ENCODE results near the gene BLOC1S5. TPM values are rescaled to one million over a fixed set of nuclear protein-coding genes. Genes with fewer than 3 reads are reported as not detected.

Gene BLOC1S5, protein sequence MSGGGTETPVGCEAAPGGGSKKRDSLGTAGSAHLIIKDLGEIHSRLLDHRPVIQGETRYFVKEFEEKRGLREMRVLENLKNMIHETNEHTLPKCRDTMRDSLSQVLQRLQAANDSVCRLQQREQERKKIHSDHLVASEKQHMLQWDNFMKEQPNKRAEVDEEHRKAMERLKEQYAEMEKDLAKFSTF
- total RNA-seq (2013), result 14.5 TPM
- polyA plus RNA-seq (10 to 100 TPM in 1 of 3 donors, 1 to 10 TPM in 2; 3.7 to 11.7 (median 9.2) TPM), polyA minus RNA-seq (2.9 and 3.5 TPM in 2 replicates), total RNA-seq (2.3 to 13.5 (median 6.2) reads per million in 11 experiments)

DNA sequence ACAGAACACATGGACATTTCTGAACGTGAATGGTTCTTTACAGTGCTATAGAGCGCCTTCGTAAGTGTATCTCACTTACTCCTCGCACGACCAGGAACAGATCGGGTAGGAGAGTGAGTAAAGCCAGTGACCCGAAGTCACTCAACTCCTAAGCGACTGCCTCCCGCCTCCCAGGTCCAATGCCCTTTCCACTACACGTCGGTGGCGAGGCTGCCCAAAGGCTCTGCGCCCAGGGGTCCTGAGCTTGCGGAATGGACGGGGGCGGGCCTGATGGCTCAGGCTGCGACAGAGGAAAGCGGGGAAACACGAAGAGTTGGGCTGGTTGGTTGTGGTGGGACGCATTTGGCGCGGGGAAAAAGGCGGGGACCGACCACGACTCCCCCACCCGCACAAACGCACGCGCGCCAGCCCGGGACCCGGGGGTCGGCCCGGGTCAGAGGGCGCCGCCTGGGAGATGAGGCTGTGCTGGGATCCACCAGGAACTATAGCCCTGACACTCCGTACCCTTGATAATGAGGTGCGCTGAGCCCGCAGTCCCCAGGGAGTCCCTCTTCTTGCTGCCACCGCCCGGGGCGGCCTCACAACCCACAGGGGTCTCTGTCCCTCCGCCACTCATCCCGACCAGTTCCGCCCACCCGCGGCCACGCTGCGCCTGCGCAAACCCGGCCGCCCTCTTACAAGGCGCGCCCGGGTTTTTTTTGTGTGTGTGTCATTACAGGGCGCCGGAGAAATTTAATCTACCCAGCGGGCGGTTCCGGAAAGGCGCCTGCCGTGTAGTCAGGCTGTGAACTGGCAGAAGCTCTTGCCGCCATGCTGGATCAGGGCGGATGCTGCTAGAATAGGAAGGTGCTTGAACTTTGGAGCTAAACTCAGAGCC, at the start of gene BLOC1S5:
Gene BLOC1S5, minus strand, starts transcription at position 629 of the 877 bp plus-strand sequence. Its CDS starts 13 bp downstream, at position 616.
- Histone ChIP-seq H3K27ac (ENCODE audit: low read depth in 1 of 2, low read length in 2 of 2) (peak within 1 kb of the TSS; percentile 73 to 94), H3K79me2 (ENCODE audit: insufficient read depth, low read length) (peaks cover 9% of the 10 kb centered on the region), H2AFZ (ENCODE audit: insufficient read depth, low read depth, low read length, poor library complexity, severe bottlenecking) (peak within 1 kb of the TSS; percentile 96), H4K20me1 (ENCODE audit: insufficient read depth, low read length) (no peaks in the 10 kb centered on the region), H3K4me1 (ENCODE audit: control insufficient read depth in 1 of 2, insufficient read depth in 2 of 2, low read length in 2 of 2) (peaks cover 9 to 15% of the 10 kb centered on the region in 2 donors), H3K9me3 (replicated peaks in 1 of 2; ENCODE audit: control insufficient read depth in 1 of 2, insufficient read depth in 1 of 2, low read length in 2 of 2) (no peaks in the 10 kb centered on the region), H3K27me3 (ENCODE audit: control insufficient read depth in 2 of 2, insufficient read depth in 2 of 2, low read length in 2 of 2) (no peaks in the 10 kb centered on the region), H3K9ac (ENCODE audit: insufficient read depth, low read length, poor library complexity, severe bottlenecking) (peak within 1 kb of the TSS; percentile 94), H3K4me2 (replicated peaks; ENCODE audit: extremely low read depth, low read length, poor library complexity, severe bottlenecking) (peak within 1 kb of the TSS; percentile 74), H3K4me3 (replicated peaks in 1 of 3; ENCODE audit: low read depth in 2 of 3, low read length in 3 of 3) (peak within 1 kb of the TSS; percentile 60 to 86 (median 80)), H3K36me3 (replicated peaks in 1 of 2; ENCODE audit: control insufficient read depth in 1 of 2, insufficient read depth in 2 of 2, low read length in 2 of 2) (peaks cover 5 to 22% of the 10 kb centered on the region in 2 donors)
- Mint-ChIP-seq H3K4me1 (peaks cover 10% of the 10 kb centered on the region), H3K27ac (peak within 1 kb of the TSS; percentile 90 to 98 (median 97)), H3K4me3 (peak within 1 kb of the TSS; percentile 93 to 95), H3K27me3 (ENCODE audit: low read depth in 3 of 3) (peaks cover 0 to 2% (median 0%) of the 10 kb centered on the region in 3 donors), H3K9me3 (no peaks in the 10 kb centered on the region), H3K36me3 (peaks cover 15 to 18% of the 10 kb centered on the region in 2 donors)
- peak; percentile 95 to 98 (median 97) for DNase-seq
- TF ChIP-seq, protein P1, sequence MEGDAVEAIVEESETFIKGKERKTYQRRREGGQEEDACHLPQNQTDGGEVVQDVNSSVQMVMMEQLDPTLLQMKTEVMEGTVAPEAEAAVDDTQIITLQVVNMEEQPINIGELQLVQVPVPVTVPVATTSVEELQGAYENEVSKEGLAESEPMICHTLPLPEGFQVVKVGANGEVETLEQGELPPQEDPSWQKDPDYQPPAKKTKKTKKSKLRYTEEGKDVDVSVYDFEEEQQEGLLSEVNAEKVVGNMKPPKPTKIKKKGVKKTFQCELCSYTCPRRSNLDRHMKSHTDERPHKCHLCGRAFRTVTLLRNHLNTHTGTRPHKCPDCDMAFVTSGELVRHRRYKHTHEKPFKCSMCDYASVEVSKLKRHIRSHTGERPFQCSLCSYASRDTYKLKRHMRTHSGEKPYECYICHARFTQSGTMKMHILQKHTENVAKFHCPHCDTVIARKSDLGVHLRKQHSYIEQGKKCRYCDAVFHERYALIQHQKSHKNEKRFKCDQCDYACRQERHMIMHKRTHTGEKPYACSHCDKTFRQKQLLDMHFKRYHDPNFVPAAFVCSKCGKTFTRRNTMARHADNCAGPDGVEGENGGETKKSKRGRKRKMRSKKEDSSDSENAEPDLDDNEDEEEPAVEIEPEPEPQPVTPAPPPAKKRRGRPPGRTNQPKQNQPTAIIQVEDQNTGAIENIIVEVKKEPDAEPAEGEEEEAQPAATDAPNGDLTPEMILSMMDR (IDR thresholded peaks at IDR 0.05), result no peak
- intact Hi-C loops (cut with micrococcal nuclease), result loop anchor here (2.0 to 10.0 kb wide), 3 partner anchors 38 to 371 kb away; partner anchors contain the start of genes EEF1E1 (in 2 of the 2) and SLC35B3 (in 1 of the 2)
- 0% methylated on average over 45 of the region's 64 CpGs for WGBS (ENCODE audit: insufficient coverage)

DNA sequence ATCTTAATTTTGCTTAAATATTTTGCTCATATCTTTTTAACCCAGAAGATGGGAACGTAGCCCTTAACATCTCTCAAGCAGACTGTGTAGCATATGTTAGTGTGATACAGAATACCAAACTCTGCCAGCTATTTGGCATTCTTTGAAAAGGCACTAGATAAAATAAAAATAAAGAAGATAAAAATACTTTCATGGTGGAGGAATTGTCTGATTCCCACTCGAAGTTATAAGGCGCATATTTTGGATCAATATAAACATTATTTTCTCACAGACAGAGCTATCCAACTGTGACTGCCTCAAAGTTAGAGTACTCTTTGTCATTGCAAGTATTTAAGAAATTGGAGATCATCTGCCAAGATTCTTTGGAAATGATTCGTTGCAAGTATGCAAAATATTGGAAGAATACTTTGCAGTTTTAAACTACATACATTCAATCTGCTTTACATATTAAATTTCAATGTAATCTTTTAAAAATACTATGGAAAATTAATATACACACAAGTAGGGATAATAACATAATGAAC, 49.0 kb upstream of the BLOC1S5 start:
- H3K4me1 ChIP-seq (ENCODE audit: control insufficient read depth in 1 of 2, insufficient read depth in 2 of 2, low read length in 2 of 2), result no peaks in the 10 kb centered on the region
- Mint-ChIP-seq H3K4me3 (no peak overlapping the region), H3K9me3 (peaks cover 0 to 10% (median 4%) of the 10 kb centered on the region in 7 donors), H3K27me3 (ENCODE audit: low read depth in 3 of 3) (peaks cover 2 to 9% (median 6%) of the 10 kb centered on the region in 3 donors), H3K36me3 (no peaks in the 10 kb centered on the region), H3K27ac (no peak overlapping the region), H3K4me1 (peaks cover 3% of the 10 kb centered on the region)
- H3K27me3 ChIP-seq (ENCODE audit: control insufficient read depth in 2 of 2, insufficient read depth in 2 of 2, low read length in 2 of 2), result no peaks in the 10 kb centered on the region
- no peaks in the 10 kb centered on the region for H3K36me3 ChIP-seq (replicated peaks in 1 of 2; ENCODE audit: control insufficient read depth in 1 of 2, insufficient read depth in 2 of 2, low read length in 2 of 2)
- no peak overlapping the region for H3K27ac ChIP-seq (ENCODE audit: low read depth in 1 of 2, low read length in 2 of 2)
- no peak overlapping the region for H3K4me3 ChIP-seq (replicated peaks in 1 of 3; ENCODE audit: low read depth in 2 of 3, low read length in 3 of 3)
- H3K9me3 ChIP-seq (replicated peaks in 1 of 2; ENCODE audit: control insufficient read depth in 1 of 2, insufficient read depth in 1 of 2, low read length in 2 of 2), result no peaks in the 10 kb centered on the region
- intact Hi-C loops (cut with micrococcal nuclease), result no loop called here
- TF ChIP-seq, protein P1 (IDR thresholded peaks at IDR 0.05), result no peak
- no peaks in the 10 kb centered on the region for H4K20me1 ChIP-seq (ENCODE audit: insufficient read depth, low read length)
- no peak overlapping the region for H3K4me2 ChIP-seq (replicated peaks; ENCODE audit: extremely low read depth, low read length, poor library complexity, severe bottlenecking)
- no peak overlapping the region for H2AFZ ChIP-seq (ENCODE audit: insufficient read depth, low read depth, low read length, poor library complexity, severe bottlenecking)
- DNase-seq, result no peak
- no CpG with 5 or more reads among the region's 4 CpGs for WGBS (ENCODE audit: insufficient coverage)
- no peaks in the 10 kb centered on the region for H3K79me2 ChIP-seq (ENCODE audit: insufficient read depth, low read length)
- no peak overlapping the region for H3K9ac ChIP-seq (ENCODE audit: insufficient read depth, low read length, poor library complexity, severe bottlenecking)

Measured in CD14-positive monocyte (primary cell).